Pancreas (tissue), 10 donors: ENCODE data around the gene PIP4K2C. TPM values are rescaled to one million over a fixed set of nuclear protein-coding genes. Genes with fewer than 3 reads are reported as not detected.

Experiments
- ATAC-seq, 4 donors: fragments of 200-7000 bp; cut with Tn5 transposase; one replicate each; pipeline versions ENCODE4 v1.8.0 to v1.9.1; 2020; ENCODE audit warnings: mild to moderate bottlenecking in 4 of 4, moderate library complexity in 4 of 4
- DNase-seq, 6 donors: peaks; one replicate each; pipeline ENCODE4 v3.0.0-alpha.2; 2020
- FAIRE-seq: peaks from 2 replicates; lab custom pipeline; 2012; peaks lifted over from hg19 to GRCh38; lab: Jason Lieb, UNC
- H3K27ac ChIP-seq, 4 donors: fragments of 200-600 bp; sonication (generic); 1 replicate in 3 of 4; 2 replicates in 1 of 4; pipeline versions ENCODE4 v1.5.0 to v1.8.0; 2020
- H3K27me3 ChIP-seq, 4 donors: fragments of 200-600 bp; one replicate each; pipeline ENCODE4 v1.8.0; 2021
- H3K36me3 ChIP-seq, 3 donors: fragments of 200-600 bp; sonication (generic) in 1 of 3; one replicate each; pipeline versions ENCODE4 v1.5.0 to v1.8.0; 2020 to 2021
- H3K4me1 ChIP-seq, 3 donors: fragments of 200-600 bp; one replicate each; pipeline ENCODE4 v1.8.0; 2021
- H3K4me3 ChIP-seq, 4 donors: fragments of 200-600 bp; sonication (generic) in 2 of 4; one replicate each; pipeline versions ENCODE4 v1.5.0 to v1.8.0; 2020 to 2021
- H3K9me3 ChIP-seq, 4 donors: fragments of 200-600 bp; one replicate each; pipeline ENCODE4 v1.8.0; 2021
- CTCF ChIP-seq, 4 donors: fragments of 200-600 bp; sonication (generic) in 3 of 4; IDR thresholded peaks; one replicate each; pipeline versions ENCODE4 v1.5.0 to v1.8.0; 2021; ENCODE audit warnings: antibody characterized with exemption in 4 of 4
- WGBS, 2 donors: extraction: QIAGEN DNeasy Blood & Tissue Kit; methylation state at CpG; one replicate each; pipeline ENCODE4 v1.1.7; 2013; 5-methylcytosine and 5-hydroxymethylcytosine counted together
- intact Hi-C, 3 donors: fragments of 100-400 bp; cut with DNase I; formaldehyde crosslinking; loops; one replicate each; pipeline versions ENCODE4 v1.11.1 to v1.14.2; 2022
- polyA plus RNA-seq, 2 donors: library from polyadenylated mRNA; stranded (reverse); fragments of 200-250 nt; gene quantifications; one replicate each; pipeline ENCODE4 v1.2.3, GENCODE V29; 2013
- total RNA-seq, 6 donors: library from RNA; stranded (reverse); fragmentation: NEBNext Ultra II Directional in 4 of 6; extraction: Animal tissue kit (Norgen Biotek cat#: 25700) in 4 of 6; gene quantifications; one replicate each; pipeline versions ENCODE4 v1.2.1 to v1.2.4, GENCODE V29; 2021 to 2023
- donor health status: healthy with polysubstance abuse.
- donor health status: DM: no; HTN: no; CAD: no; lungs with moderate emphysema.
- donor health status: DM: no; HTN: no; CAD: no.
- donor health status: control.
- donor health status: control.
- donor health status: Bipolar disorder and iron deficiency.
- donor health status: DM: yes; HTN: yes; CAD: no.
- donor health status: DM: no; HTN: no; CAD: no.
- donor health status: DM: no; HTN: no; CAD: no.
- donor health status: DM: yes; HTN: yes; CAD: no.

The PIP4K2C gene
- total and polyA plus RNA-seq, 8 donors, result 5.3 to 17.0 (median 15.4) TPM

- DNase-seq, result no peak
These were observed 34.5 kb downstream of the PIP4K2C start for GRCh38 chr12:57625261-57626032.

GRCh38 chr12:57626111-57626920 lies 35.3 kb downstream of the PIP4K2C start:
- intact Hi-C loops, result loop anchor here in 2 of 3 donors (5.0 to 10.0 kb wide), 2 partner anchors 44 to 52 kb away; no protein-coding TSS in a partner anchor
- H3K27ac ChIP-seq, result no peak overlapping the region
- no peak overlapping the region for H3K4me3 ChIP-seq
- TF ChIP-seq CTCF (IDR thresholded peaks at IDR 0.05), result no peak
- peaks cover 0 to 2% (median 0%) of the 10 kb centered on the region in 3 donors for H3K4me1 ChIP-seq
- WGBS, 2 donors, result 27 to 29% methylated on average over 13 of the region's 13 CpGs
- DNase-seq, result no peak
- no peak for ATAC-seq
- FAIRE-seq, result no peak
- H3K27me3 ChIP-seq, result peaks cover 0 to 24% (median 3%) of the 10 kb centered on the region in 4 donors
- no peaks in the 10 kb centered on the region for H3K36me3 ChIP-seq
- H3K9me3 ChIP-seq, result no peaks in the 10 kb centered on the region

More at GRCh38 chr12:57625261-57626032, 34.5 kb downstream of the PIP4K2C start:
- FAIRE-seq (no peak), ATAC-seq (no peak)
- peaks cover 0 to 29% (median 5%) of the 10 kb centered on the region in 4 donors for H3K27me3 ChIP-seq
- TF ChIP-seq CTCF (IDR thresholded peaks at IDR 0.05), result no peak
- peaks cover 0 to 3% (median 0%) of the 10 kb centered on the region in 3 donors for H3K4me1 ChIP-seq
- H3K4me3 ChIP-seq, result no peak overlapping the region
- no peak overlapping the region for H3K27ac ChIP-seq
- intact Hi-C loops, result loop anchor here (2.0 to 10.0 kb wide), 3 partner anchors 43 to 51 kb away; no protein-coding TSS in a partner anchor
- H3K9me3 ChIP-seq, result no peaks in the 10 kb centered on the region
- no peaks in the 10 kb centered on the region for H3K36me3 ChIP-seq
- WGBS, 2 donors, result 55 to 64% methylated on average over 12 of the region's 12 CpGs

- no peak overlapping the region for H3K4me3 ChIP-seq
- WGBS, 2 donors, result 21 to 22% methylated on average over 9 of the region's 9 CpGs
- TF ChIP-seq CTCF (IDR thresholded peaks at IDR 0.05), result no peak
- no peak for ATAC-seq
- H3K27me3 ChIP-seq, result peaks cover 0 to 27% (median 3%) of the 10 kb centered on the region in 4 donors
- no peaks in the 10 kb centered on the region for H3K36me3 ChIP-seq
- DNase-seq, result no peak
- H3K27ac ChIP-seq, result no peak overlapping the region
- intact Hi-C loops, result loop anchor here in 2 of 3 donors (5.0 to 10.0 kb wide), 2 partner anchors 45 to 52 kb away; no protein-coding TSS in a partner anchor
- FAIRE-seq, result no peak
- peaks cover 0 to 2% (median 2%) of the 10 kb centered on the region in 3 donors for H3K4me1 ChIP-seq
- H3K9me3 ChIP-seq, result no peaks in the 10 kb centered on the region
These were observed 36.0 kb downstream of the PIP4K2C start for GRCh38 chr12:57626921-57627445.

- peak in 3 of 6 donors; percentile 22 to 69 (median 42) for DNase-seq
- H3K36me3 ChIP-seq, result no peaks in the 10 kb centered on the region
- peaks cover 0 to 29% (median 3%) of the 10 kb centered on the region in 4 donors for H3K27me3 ChIP-seq
- no peaks in the 10 kb centered on the region for H3K9me3 ChIP-seq
- intact Hi-C loops, result loop anchor here in 2 of 3 donors (5.0 to 10.0 kb wide), 2 partner anchors 45 to 53 kb away; no protein-coding TSS in a partner anchor
- WGBS, 2 donors, result 15 to 19% methylated on average over 55 to 67 of the region's 67 CpGs
- no peak for FAIRE-seq
- peak overlapping the region in 1 of 4 donors; percentile 17 for H3K4me3 ChIP-seq
- no peak overlapping the region for H3K27ac ChIP-seq
- no peak for TF ChIP-seq CTCF (IDR thresholded peaks at IDR 0.05)
- H3K4me1 ChIP-seq, result peaks cover 0 to 6% (median 5%) of the 10 kb centered on the region in 3 donors
- ATAC-seq, result peak in 3 of 4 donors; percentile 17 to 57 (median 48)
These were observed 36.7 kb downstream of the PIP4K2C start for GRCh38 chr12:57627501-57628279.
